ENCODE results near the gene PCDHGA4.
"Not testable (repeated sequence)": the region's sequence is repeated elsewhere in the genome, so short reads cannot be mapped to it uniquely, and the experiment has no call there.

GRCh38 chr5:141340781-141341354 is 14.0 kb upstream of the PCDHGA4 start:
- not testable (repeated sequence) for TF ChIP-seq POLR2A (IDR thresholded peaks at IDR 0.05; ENCODE audit: control extremely low read depth in 1 of 2, low read depth in 2 of 2, low read length in 2 of 2); RFX5 (IDR thresholded peaks at IDR 0.05; ENCODE audit: borderline replicate concordance, low read depth, low read length); CBX5 (IDR thresholded peaks at IDR 0.05; ENCODE audit: low read depth, low read length); EZH2 (IDR thresholded peaks at IDR 0.05; ENCODE audit: low read depth, low read length, severe bottlenecking); SP2 (IDR thresholded peaks at IDR 0.05; ENCODE audit: low read length); MAFK (IDR thresholded peaks at IDR 0.05; ENCODE audit: low read depth, low read length); SRF (IDR thresholded peaks at IDR 0.05; ENCODE audit: low read depth, low read length); KDM5A (IDR thresholded peaks at IDR 0.05; ENCODE audit: low read length)

Data from H1 (cell line).